IMR-90 (cell line): ENCODE results near the gene TMED8. TPM values are rescaled to one million over a fixed set of nuclear protein-coding genes. Genes with fewer than 3 reads are reported as not detected.

Source experiments
- ATAC-seq: fragments of 200-7000 bp; cut with Tn5 transposase; 2 replicates; pipeline ENCODE4 v1.9.1; 2020; ENCODE audit warnings: low read depth, mild to moderate bottlenecking, moderate library complexity
- BruUV-seq: library from RNA; stranded (reverse); fragments of 400-500 nt; replicated peaks from 2 replicates; lab custom pipeline; 2021; lab: Mats Ljungman, UMichigan
- CTCF ChIA-PET: fragments of 300-600 bp; formaldehyde crosslinking; extraction: SDS; loops from one replicate; lab custom pipeline; 2021; ENCODE audit warnings: antibody characterized with exemption; lab: Yijun Ruan, JAX
- POLR2A ChIA-PET: fragments of 300-600 bp; sonication (Branson Sonifier 250); formaldehyde crosslinking; loops from one replicate; lab custom pipeline; 2022; ENCODE audit warnings: antibody characterized with exemption; ENCODE audit not compliant: unreplicated experiment; lab: Charles Lee
- DNase-seq: peaks from one replicate; pipeline ENCODE4 v3.0.0; 2013
- H2AFZ ChIP-seq: replicated peaks from 2 replicates; pipeline ENCODE3; 2013; ENCODE audit warnings: low read length, mild to moderate bottlenecking; ENCODE audit not compliant: poor library complexity
- H2AK5ac ChIP-seq: 2 replicates; pipeline ENCODE4 v1.6.1; 2013; ENCODE audit warnings: low read depth, low read length, inconsistent platforms
- H2AK9ac ChIP-seq: replicated peaks from 2 replicates; pipeline ENCODE3; 2013; ENCODE audit warnings: mild to moderate bottlenecking, low read depth, low read length, moderate library complexity; ENCODE audit not compliant: poor library complexity
- H2BK120ac ChIP-seq: 2 replicates; pipeline ENCODE4 v1.6.1; 2013; ENCODE audit warnings: low read depth, low read length, inconsistent platforms
- H2BK15ac ChIP-seq: 3 replicates; pipeline ENCODE4 v1.6.1; 2013; ENCODE audit warnings: low read depth, low read length, inconsistent platforms
- H2BK20ac ChIP-seq: 2 replicates; pipeline ENCODE4 v1.6.1; 2013; ENCODE audit warnings: low read depth, mild to moderate bottlenecking, inconsistent platforms, low read length, moderate library complexity
- H2BK5ac ChIP-seq: 2 replicates; pipeline ENCODE4 v1.6.1; 2013; ENCODE audit warnings: mild to moderate bottlenecking, low read depth, low read length, inconsistent platforms; ENCODE audit not compliant: poor library complexity, severe bottlenecking
- H3K14ac ChIP-seq: replicated peaks from 2 replicates; pipeline ENCODE4 v1.6.1; 2013; ENCODE audit warnings: low read depth, low read length, inconsistent platforms
- H3K18ac ChIP-seq: 2 replicates; pipeline ENCODE4 v1.6.1; 2013; ENCODE audit warnings: low read depth, low read length, control low read depth
- H3K23ac ChIP-seq: 2 replicates; pipeline ENCODE4 v1.6.1; 2013; ENCODE audit warnings: low read depth, low read length, inconsistent platforms
- H3K27ac ChIP-seq: 2 replicates; pipeline ENCODE4 v1.5.1; 2013; ENCODE audit warnings: mild to moderate bottlenecking, control low read depth, low read length; ENCODE audit not compliant: insufficient read depth
- H3K27me3 ChIP-seq: 2 replicates; pipeline ENCODE4 v1.6.1; 2013; ENCODE audit warnings: low read length; ENCODE audit not compliant: control insufficient read depth, insufficient read depth
- H3K36me3 ChIP-seq: 2 replicates; pipeline ENCODE4 v1.6.1; 2013; ENCODE audit warnings: low read length, mixed read lengths; ENCODE audit not compliant: control insufficient read depth, insufficient read depth
- H3K4ac ChIP-seq: 2 replicates; pipeline ENCODE4 v1.6.1; 2013; ENCODE audit warnings: low read depth, low read length, inconsistent platforms
- H3K4me1 ChIP-seq: 2 replicates; pipeline ENCODE4 v1.6.1; 2013; ENCODE audit warnings: low read length, mixed read lengths; ENCODE audit not compliant: control insufficient read depth, insufficient read depth
- H3K4me2 ChIP-seq: 2 replicates; pipeline ENCODE4 v1.6.1; 2013; ENCODE audit warnings: low read depth, mild to moderate bottlenecking, control low read depth, low read length, moderate library complexity
- H3K4me3 ChIP-seq: 2 replicates; pipeline ENCODE4 v1.5.1; 2013; ENCODE audit warnings: low read depth, mild to moderate bottlenecking, control low read depth, low read length, moderate library complexity; ENCODE audit not compliant: insufficient read depth
- H3K56ac ChIP-seq: 2 replicates; pipeline ENCODE4 v1.6.1; 2013; ENCODE audit warnings: low read length, inconsistent platforms; ENCODE audit not compliant: insufficient read depth; ENCODE audit errors: extremely low read depth
- H3K79me1 ChIP-seq, 2 experiments: 2 replicates each; pipeline ENCODE4 v1.6.1; 2013; ENCODE audit warnings: low read length in 2 of 2, inconsistent platforms in 1 of 2, low read depth in 1 of 2
- H3K9ac ChIP-seq: 2 replicates; pipeline ENCODE4 v1.6.1; 2013; ENCODE audit warnings: low read depth, low read length, control low read depth
- H3K9me1 ChIP-seq: 2 replicates; pipeline ENCODE4 v1.6.1; 2013; ENCODE audit warnings: low read length, inconsistent platforms; ENCODE audit not compliant: insufficient read depth
- H3K9me3 ChIP-seq: 2 replicates; pipeline ENCODE4 v1.6.1; 2013; ENCODE audit warnings: low read length; ENCODE audit not compliant: control insufficient read depth, insufficient read depth
- H4K20me1 ChIP-seq: 2 replicates; pipeline ENCODE4 v1.6.1; 2013; ENCODE audit warnings: low read length, inconsistent platforms; ENCODE audit not compliant: insufficient read depth
- H4K5ac ChIP-seq: 2 replicates; pipeline ENCODE4 v1.6.1; 2013; ENCODE audit warnings: mild to moderate bottlenecking, low read depth, low read length, control low read depth
- H4K8ac ChIP-seq, 2 experiments: 2 replicates each; pipeline ENCODE4 v1.6.1; 2013; ENCODE audit warnings: low read depth in 2 of 2, low read length in 2 of 2, control low read depth in 1 of 2, inconsistent platforms in 1 of 2
- H4K91ac ChIP-seq: 2 replicates; pipeline ENCODE4 v1.6.1; 2013; ENCODE audit warnings: low read depth, low read length, inconsistent platforms; ENCODE audit not compliant: insufficient read depth
- CTCF ChIP-seq: conservative IDR thresholded peaks from 2 replicates; pipeline ENCODE4 v1.5.1; 2012; ENCODE audit warnings: mild to moderate bottlenecking, low read depth, low read length, improper control_type of control experiment
- MAZ ChIP-seq: IDR thresholded peaks from 2 replicates; pipeline ENCODE4 v1.6.1; 2012; ENCODE audit warnings: low read depth, mild to moderate bottlenecking, low read length, improper control_type of control experiment, moderate library complexity, borderline replicate concordance
- MXI1 ChIP-seq: IDR thresholded peaks from 2 replicates; pipeline ENCODE4 v1.6.1; 2012; ENCODE audit warnings: low read depth, mild to moderate bottlenecking, low read length, moderate library complexity, borderline replicate concordance
- RAD21 ChIP-seq: IDR thresholded peaks from 2 replicates; pipeline ENCODE4 v1.6.1; 2012; ENCODE audit warnings: low read length, improper control_type of control experiment
- RFX5 ChIP-seq: IDR thresholded peaks from 2 replicates; pipeline ENCODE4 v1.8.0; 2012; ENCODE audit warnings: low read depth, mild to moderate bottlenecking, low read length, moderate library complexity
- SMC3 ChIP-seq: fragments of 150-350 bp; IDR thresholded peaks from 2 replicates; pipeline ENCODE4 v1.6.1; 2016; ENCODE audit warnings: low read depth, mild to moderate bottlenecking, antibody characterized with exemption, low read length, moderate library complexity
- WGBS, 2 experiments: methylation state at CpG; one replicate each; pipeline versions ENCODE4 v1.1.5 to v1.1.7; 2013; ENCODE audit warnings: missing lambda C conversion rate in 2 of 2; ENCODE audit not compliant: insufficient read length in 1 of 2; ENCODE audit errors: extremely low coverage in 2 of 2; 5-methylcytosine and 5-hydroxymethylcytosine counted together
- dilution Hi-C: fragments of 300-500 bp; cut with HindIII; formaldehyde crosslinking; loops from one replicate; pipeline ENCODE4 v1.14.3; 2018; ENCODE audit warnings: low sequenced_read_pairs; ENCODE audit not compliant: unreplicated experiment
- in situ Hi-C: fragments of 300-500 bp; cut with MboI; formaldehyde crosslinking; loops from 3 replicates; pipeline ENCODE4 v1.14.3; 2019; ENCODE audit warnings: low sequenced_read_pairs, inconsistent platforms, mixed read lengths
- intact Hi-C: fragments of 100-400 bp; cut with micrococcal nuclease; formaldehyde crosslinking; loops from 2 replicates; pipeline ENCODE4 v1.10.0; 2022
- polyA plus RNA-seq, 3 experiments: library from polyadenylated mRNA; depleted of rRNA; stranded (reverse); fragments of >200 nt; gene quantifications; 2 replicates each; pipeline ENCODE4 v1.2.3, GENCODE V29; 2012; ENCODE audit warnings: low replicate concordance in 1 of 3
- total RNA-seq: library from RNA; depleted of rRNA; stranded (reverse); fragments of >200 nt; gene quantifications from 2 replicates; pipeline ENCODE4 v1.2.3, GENCODE V29; 2012

TMED8 gene
- total and polyA plus RNA-seq, 2 of the 4 experiments (the other 2 are of a cell fraction): 2.2 to 5.0 TPM

- H3K9me3 ChIP-seq: no peaks in the 10 kb centered on the region
- peak within 1 kb of the TSS; percentile 99 for H3K23ac ChIP-seq
- peak within 1 kb of the TSS; percentile 98 for H3K56ac ChIP-seq
- CTCF ChIA-PET: interaction anchor here (0.6 kb wide), 2 partner anchors 17 to 117 kb away, joined by 3 to 9 read pairs; no protein-coding TSS in a partner anchor
- no peaks in the 10 kb centered on the region for H3K27me3 ChIP-seq
- peak within 1 kb of the TSS; percentile 98 for H3K27ac ChIP-seq
- peak within 1 kb of the TSS; percentile 96 for H3K9ac ChIP-seq
- TF ChIP-seq RFX5 (no peak), SMC3 (no peak; the same call in 1 of the 2 replicates), MAZ (peak; percentile 96; the same call in 1 of the 2 replicates), MXI1 (peak; percentile 94), RAD21 (0 out of 2 replicates have a peak, but pooled peaks have one; percentile 9), CTCF (peak; percentile 57)
- DNase-seq (peak; percentile 79), ATAC-seq (peak; percentile 64)
- peak within 1 kb of the TSS; percentile 98 for H2BK5ac ChIP-seq
- peaks cover 6% of the 10 kb centered on the region; the same call in 1 of the 2 replicates for H3K9me1 ChIP-seq
- dilution Hi-C loops: no loop called here
- in situ Hi-C loops: loop anchor here (25.0 kb wide), 1 partner anchor 433 kb away; no protein-coding TSS in a partner anchor
- H4K91ac ChIP-seq: peak within 1 kb of the TSS; percentile 100
- no peaks in the 10 kb centered on the region for H3K36me3 ChIP-seq
- H4K20me1 ChIP-seq: peaks cover 9% of the 10 kb centered on the region
- peak within 1 kb of the TSS; percentile 100 for H2AFZ ChIP-seq
- H3K4me3 ChIP-seq: peak within 1 kb of the TSS; percentile 84
- peaks cover 2% of the 10 kb centered on the region; the same call in 1 of the 2 replicates for H3K4me1 ChIP-seq
- WGBS, 2 experiments: 0% methylated on average over 21 of the region's 69 CpGs; no CpG with 5 or more reads in 1 of the 2 experiments
- peak within 1 kb of the TSS; percentile 92 for H4K5ac ChIP-seq
- peak within 1 kb of the TSS; percentile 92 for H3K18ac ChIP-seq
- peaks cover 21 to 49% of the 10 kb centered on the region in 2 experiments for H3K79me1 ChIP-seq
- H2BK15ac ChIP-seq: peak within 1 kb of the TSS; percentile 93; the same call in 2 of the 3 replicates
- H2AK5ac ChIP-seq: peak within 1 kb of the TSS; percentile 88; the same call in 1 of the 2 replicates
- H3K4me2 ChIP-seq: peak within 1 kb of the TSS; percentile 95
- no TSS peak for BruUV-seq
- POLR2A ChIA-PET: interaction anchor here (0.7 to 1.0 kb wide), 3 partner anchors 23 to 891 kb away, joined by 3 to 9 read pairs (median 3); no protein-coding TSS in a partner anchor
- peak within 1 kb of the TSS; percentile 100 for H2AK9ac ChIP-seq
- peak within 1 kb of the TSS; percentile 100 for H3K14ac ChIP-seq
- 0 out of 2 replicates have a peak within 1 kb of the TSS, but pooled peaks have one; percentile 81 for H2BK20ac ChIP-seq
- peak within 1 kb of the TSS; percentile 97 for H2BK120ac ChIP-seq
- intact Hi-C loops: loop anchor here (2.0 to 5.0 kb wide), 3 partner anchors 56 to 232 kb away; partner anchors contain the start of genes AHSA1, SAMD15, TMED8 and VIPAS39
- peak within 1 kb of the TSS; percentile 90 to 98 for H4K8ac ChIP-seq
- peak within 1 kb of the TSS; percentile 100 for H3K4ac ChIP-seq
These were observed 56.5 kb downstream of the TMED8 start, which contains the start of gene POMT2 for GRCh38 chr14:77320238-77320935. Gene POMT2, minus strand, starts transcription at chr14:77320883. Its CDS starts 202 bp downstream, at chr14:77320681.
